ENCODE measurements around the gene FBXO41.
"Not testable (repeated sequence)": the region's sequence is repeated elsewhere in the genome, so short reads cannot be mapped to it uniquely, and the experiment has no call there.

The FBXO41 gene

DNA sequence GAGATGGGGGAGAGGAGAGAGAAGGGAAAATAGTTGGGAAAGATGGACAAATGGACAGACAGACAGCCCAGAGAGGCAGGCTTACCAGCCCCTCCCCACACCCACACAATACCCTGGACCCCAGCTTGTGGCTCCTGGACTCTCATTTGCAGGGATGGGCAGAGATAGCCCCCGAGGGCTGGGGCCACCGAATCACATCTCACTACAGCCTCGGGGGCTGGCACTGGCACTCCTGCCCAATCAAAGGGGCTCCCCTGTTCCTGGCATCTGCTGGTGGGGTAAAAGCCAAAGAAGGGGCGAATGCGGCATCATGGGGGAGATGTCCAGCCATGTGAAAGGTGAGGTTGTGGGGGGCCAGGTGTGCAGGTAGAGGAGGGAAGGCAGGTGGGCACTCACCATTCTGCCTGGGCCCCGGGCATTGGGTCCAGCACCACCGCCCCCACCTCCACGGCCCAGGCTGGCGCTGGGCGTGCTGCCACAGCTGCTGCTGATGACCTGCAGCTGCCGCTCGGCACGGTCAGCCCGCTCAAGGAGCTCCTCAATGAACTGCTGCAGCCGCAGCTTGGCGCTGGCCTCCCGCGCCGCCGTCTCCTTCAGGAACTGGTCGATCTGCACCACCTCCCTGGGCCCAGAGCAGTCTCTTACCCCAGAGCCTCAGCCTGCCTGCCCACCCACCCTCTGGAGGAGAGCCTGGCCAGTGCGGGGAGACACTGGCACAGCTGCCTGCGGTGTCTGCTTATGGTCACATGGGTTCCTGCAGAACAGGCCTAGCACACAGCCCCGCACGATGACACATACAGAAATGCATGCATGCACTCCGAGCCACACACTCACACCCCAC is 18.0 kb downstream of the FBXO41 start:
- DNase-seq = no peak
- in situ Hi-C loops (cut with HindIII; ENCODE audit: low pct_ligation_motif_present, low sequenced_read_pairs) = no loop called here
- TF ChIP-seq, protein P1, sequence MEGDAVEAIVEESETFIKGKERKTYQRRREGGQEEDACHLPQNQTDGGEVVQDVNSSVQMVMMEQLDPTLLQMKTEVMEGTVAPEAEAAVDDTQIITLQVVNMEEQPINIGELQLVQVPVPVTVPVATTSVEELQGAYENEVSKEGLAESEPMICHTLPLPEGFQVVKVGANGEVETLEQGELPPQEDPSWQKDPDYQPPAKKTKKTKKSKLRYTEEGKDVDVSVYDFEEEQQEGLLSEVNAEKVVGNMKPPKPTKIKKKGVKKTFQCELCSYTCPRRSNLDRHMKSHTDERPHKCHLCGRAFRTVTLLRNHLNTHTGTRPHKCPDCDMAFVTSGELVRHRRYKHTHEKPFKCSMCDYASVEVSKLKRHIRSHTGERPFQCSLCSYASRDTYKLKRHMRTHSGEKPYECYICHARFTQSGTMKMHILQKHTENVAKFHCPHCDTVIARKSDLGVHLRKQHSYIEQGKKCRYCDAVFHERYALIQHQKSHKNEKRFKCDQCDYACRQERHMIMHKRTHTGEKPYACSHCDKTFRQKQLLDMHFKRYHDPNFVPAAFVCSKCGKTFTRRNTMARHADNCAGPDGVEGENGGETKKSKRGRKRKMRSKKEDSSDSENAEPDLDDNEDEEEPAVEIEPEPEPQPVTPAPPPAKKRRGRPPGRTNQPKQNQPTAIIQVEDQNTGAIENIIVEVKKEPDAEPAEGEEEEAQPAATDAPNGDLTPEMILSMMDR (IDR thresholded peaks at IDR 0.05; ENCODE audit: low read depth, low read length, missing control alignments) = no peak
- Histone ChIP-seq H3K27me3 (replicated peaks) (peaks cover 35% of the 10 kb centered on the region), H3K27ac (no peak overlapping the region), H3K4me3 (ENCODE audit: low read depth, low read length) (no peak overlapping the region), H3K36me3 (replicated peaks) (no peaks in the 10 kb centered on the region)

DNA sequence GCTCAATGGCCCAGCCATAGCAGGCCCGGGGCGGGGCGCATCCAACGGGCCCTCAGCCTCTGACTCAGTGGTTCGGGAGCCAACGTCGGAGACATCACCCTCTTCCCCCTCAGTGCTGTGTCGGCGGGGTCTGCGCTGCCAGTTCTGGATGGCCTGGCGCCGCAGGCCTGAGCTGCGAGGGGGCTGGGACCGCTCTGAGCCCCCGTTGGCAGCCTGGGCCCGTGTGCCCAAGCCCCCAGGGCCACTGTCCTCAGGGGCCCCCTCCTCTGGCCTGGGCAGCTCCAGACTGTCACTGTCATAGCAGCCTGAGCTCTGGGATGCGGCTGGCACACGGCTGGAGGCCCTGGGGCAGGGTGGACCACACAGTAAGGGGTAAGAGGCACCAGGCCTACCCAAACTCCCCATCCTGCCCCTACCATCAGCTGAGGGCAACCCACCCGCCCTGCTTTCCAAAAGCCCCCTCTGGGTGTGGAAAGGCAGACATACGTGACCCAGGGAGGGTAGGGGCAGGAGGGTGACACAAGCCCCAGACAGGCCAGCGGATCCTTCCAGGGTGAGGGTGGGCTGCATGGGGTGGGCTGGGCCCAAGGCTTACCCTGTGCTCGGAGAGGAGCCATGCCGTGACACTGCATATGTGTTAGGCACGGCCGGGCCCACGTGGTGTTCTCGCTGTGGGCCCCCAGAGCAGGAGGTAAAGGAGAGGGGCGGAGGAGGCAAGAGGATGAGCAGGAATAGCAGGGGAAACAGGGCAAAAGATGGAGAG is 18.8 kb downstream of the FBXO41 start:
- DNase-seq = no peak
- TF ChIP-seq, protein P1 (IDR thresholded peaks at IDR 0.05; ENCODE audit: low read depth, low read length, missing control alignments) = no peak
- in situ Hi-C loops (cut with HindIII; ENCODE audit: low pct_ligation_motif_present, low sequenced_read_pairs) = no loop called here
- Histone ChIP-seq H3K27ac (no peak overlapping the region), H3K4me3 (ENCODE audit: low read depth, low read length) (no peak overlapping the region), H3K36me3 (replicated peaks) (no peaks in the 10 kb centered on the region), H3K27me3 (replicated peaks) (peaks cover 32% of the 10 kb centered on the region)

DNA sequence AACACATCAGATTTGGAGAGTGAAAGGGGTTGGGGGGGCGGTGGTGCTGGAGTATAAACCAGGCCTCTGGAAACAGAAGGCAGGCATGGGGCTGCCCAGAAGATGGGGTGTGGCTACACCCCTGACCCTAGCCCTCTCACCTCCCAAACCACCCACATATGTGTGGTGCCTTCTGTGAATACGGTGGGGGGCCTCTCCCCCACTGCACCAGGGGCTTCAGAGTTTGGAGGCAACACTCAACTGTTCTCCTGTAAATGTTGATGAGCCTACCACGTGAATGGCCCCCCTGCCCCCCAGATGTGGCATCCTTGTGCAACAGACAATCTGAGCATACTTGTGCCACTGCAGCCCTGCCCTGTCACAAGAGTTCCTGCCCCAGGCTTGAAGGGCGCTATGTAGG is 19.5 kb downstream of the FBXO41 start:
- in situ Hi-C loops (cut with HindIII; ENCODE audit: low pct_ligation_motif_present, low sequenced_read_pairs) = no loop called here
- peaks cover 26% of the 10 kb centered on the region for H3K27me3 ChIP-seq (replicated peaks)
- no peak overlapping the region for H3K4me3 ChIP-seq (ENCODE audit: low read depth, low read length)
- H3K27ac ChIP-seq = no peak overlapping the region
- H3K36me3 ChIP-seq (replicated peaks) = no peaks in the 10 kb centered on the region
- TF ChIP-seq, protein P1 (IDR thresholded peaks at IDR 0.05; ENCODE audit: low read depth, low read length, missing control alignments) = no peak
- no peak for DNase-seq

GRCh38 chr2:73264332-73264606 is 20.0 kb downstream of the FBXO41 start:
- H3K4me3 ChIP-seq (ENCODE audit: low read depth, low read length) = no peak overlapping the region
- H3K36me3 ChIP-seq (replicated peaks) = no peaks in the 10 kb centered on the region
- H3K27ac ChIP-seq = no peak overlapping the region
- peaks cover 21% of the 10 kb centered on the region for H3K27me3 ChIP-seq (replicated peaks)
- in situ Hi-C loops (cut with HindIII; ENCODE audit: low pct_ligation_motif_present, low sequenced_read_pairs) = no loop called here
- DNase-seq = no peak
- TF ChIP-seq, protein P1 (IDR thresholded peaks at IDR 0.05; ENCODE audit: low read depth, low read length, missing control alignments) = no peak

GRCh38 chr2:73263540-73264331 is 20.5 kb downstream of the FBXO41 start:
- Histone ChIP-seq H3K27me3 (replicated peaks) (peaks cover 17% of the 10 kb centered on the region), H3K27ac (no peak overlapping the region), H3K36me3 (replicated peaks) (no peaks in the 10 kb centered on the region), H3K4me3 (ENCODE audit: low read depth, low read length) (no peak overlapping the region)
- TF ChIP-seq, protein P1 (IDR thresholded peaks at IDR 0.05; ENCODE audit: low read depth, low read length, missing control alignments) = no peak
- no peak for DNase-seq
- in situ Hi-C loops (cut with HindIII; ENCODE audit: low pct_ligation_motif_present, low sequenced_read_pairs) = no loop called here

DNA sequence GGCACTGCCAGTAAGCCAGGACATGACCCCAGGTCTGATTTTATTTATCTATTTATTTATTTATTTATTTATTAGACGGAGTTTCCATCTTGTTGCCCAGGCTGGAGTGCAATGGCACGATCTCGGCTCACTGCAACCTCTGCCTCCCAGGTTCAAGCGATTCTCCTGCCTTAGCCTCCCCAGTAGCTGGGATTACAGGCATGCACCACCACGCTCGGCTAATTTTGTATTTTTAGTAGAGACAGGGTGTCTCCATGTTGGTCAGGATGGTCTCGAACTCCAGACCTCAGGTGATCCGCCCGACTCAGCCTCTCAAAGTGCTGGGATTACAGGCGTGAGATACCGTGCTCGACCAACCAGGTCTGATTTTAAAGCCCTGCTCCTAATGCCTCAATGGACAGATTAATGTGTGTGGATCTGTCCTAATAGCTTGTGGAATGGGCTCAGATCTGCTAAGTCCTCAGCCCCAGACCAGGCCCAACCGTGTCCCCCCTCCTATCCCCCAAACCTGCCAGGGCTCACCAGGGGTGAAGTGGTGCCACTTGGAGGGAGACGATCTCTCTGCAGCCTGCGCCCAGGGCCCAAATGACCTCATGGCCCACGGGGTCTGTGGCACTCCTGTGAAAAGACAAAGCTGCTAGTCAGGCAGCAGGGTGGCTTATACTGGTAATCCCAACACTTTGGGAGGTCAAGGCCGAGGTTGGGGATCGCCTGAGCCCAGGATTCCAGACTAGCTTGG is 21.4 kb downstream of the FBXO41 start:
- DNase-seq; H3K4me3 ChIP-seq (ENCODE audit: low read depth, low read length); H3K27me3 ChIP-seq (replicated peaks); in situ Hi-C loops (cut with HindIII; ENCODE audit: low pct_ligation_motif_present, low sequenced_read_pairs); H3K36me3 ChIP-seq (replicated peaks); H3K27ac ChIP-seq: not testable (repeated sequence)
